Forelimb muscle (tissue), 1 donor: ENCODE data around the gene UBE2E3. TPM values are rescaled to one million over a fixed set of nuclear protein-coding genes. Genes with fewer than 3 reads are reported as not detected.

Experiments
- DNase-seq: peaks from one replicate; pipeline ENCODE4 v3.0.0-alpha.2; 2013; ENCODE audit warnings: low read depth
- polyA plus RNA-seq: library from polyadenylated mRNA; unstranded; fragments of 120-200 nt; gene quantifications from one replicate; pipeline ENCODE4 v1.2.1, GENCODE V29; 2013; ENCODE audit not compliant: insufficient read length

The UBE2E3 gene
- polyA plus RNA-seq, 1 donor, result 125 TPM

DNA sequence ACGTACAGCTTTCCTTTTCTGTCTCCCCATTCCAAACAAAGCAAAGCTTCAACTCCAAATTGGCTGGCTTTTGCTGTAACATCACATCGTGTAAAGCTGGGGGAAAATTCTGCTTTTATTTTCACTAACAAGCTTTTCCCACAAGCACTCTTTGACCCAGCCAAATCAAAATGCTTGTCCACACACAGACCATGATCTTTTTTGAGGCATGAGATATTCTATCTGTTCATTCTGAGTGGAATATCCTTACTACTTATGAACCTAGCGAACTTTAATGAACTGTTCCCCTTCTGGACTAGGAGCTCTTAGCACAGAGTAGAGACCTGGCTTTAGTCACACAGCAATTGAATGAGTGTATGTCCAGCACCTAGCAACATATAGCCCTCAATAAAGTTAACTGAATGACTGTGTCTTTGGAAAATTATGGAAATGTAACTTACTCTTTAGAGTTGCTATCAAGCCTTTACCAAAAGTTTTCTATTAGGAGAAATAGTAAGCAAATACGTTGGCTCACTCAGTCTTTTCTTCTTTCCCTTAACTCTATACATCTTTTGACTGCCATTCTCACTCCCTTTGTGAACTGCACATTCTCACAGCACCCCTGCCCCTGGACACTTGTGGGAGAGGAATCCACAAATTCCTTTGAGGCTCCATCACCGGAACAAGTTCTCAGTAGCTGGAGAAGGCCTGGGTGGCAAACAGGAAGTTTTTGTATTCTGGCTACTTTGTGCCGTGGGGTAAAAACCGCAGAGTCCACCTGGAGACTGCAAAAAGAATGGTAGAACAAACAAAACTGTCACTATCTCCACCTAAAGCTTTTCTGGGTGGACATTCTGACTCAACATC lies 1.3 kb upstream of the UBE2E3 start:
- DNase-seq, result no peak

DNA sequence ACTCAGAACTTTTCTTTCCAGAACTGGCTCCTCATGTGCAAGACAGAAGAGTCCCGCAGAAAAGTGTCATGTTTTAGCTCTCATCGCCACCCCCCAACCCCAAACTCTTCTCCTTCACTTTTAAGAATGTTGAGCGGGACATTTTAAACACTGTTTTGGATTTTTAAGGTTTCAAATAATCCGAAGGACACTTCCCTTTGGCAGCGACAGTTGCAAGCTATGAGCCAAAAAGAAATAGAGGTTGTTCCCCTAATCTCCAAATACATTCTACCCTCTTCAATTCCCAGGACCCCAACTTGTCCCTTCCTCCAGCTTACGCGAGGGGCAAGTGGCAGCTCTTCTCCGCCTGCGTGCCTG lies 678 bp upstream of the UBE2E3 start:
- DNase-seq, result no peak

DNA sequence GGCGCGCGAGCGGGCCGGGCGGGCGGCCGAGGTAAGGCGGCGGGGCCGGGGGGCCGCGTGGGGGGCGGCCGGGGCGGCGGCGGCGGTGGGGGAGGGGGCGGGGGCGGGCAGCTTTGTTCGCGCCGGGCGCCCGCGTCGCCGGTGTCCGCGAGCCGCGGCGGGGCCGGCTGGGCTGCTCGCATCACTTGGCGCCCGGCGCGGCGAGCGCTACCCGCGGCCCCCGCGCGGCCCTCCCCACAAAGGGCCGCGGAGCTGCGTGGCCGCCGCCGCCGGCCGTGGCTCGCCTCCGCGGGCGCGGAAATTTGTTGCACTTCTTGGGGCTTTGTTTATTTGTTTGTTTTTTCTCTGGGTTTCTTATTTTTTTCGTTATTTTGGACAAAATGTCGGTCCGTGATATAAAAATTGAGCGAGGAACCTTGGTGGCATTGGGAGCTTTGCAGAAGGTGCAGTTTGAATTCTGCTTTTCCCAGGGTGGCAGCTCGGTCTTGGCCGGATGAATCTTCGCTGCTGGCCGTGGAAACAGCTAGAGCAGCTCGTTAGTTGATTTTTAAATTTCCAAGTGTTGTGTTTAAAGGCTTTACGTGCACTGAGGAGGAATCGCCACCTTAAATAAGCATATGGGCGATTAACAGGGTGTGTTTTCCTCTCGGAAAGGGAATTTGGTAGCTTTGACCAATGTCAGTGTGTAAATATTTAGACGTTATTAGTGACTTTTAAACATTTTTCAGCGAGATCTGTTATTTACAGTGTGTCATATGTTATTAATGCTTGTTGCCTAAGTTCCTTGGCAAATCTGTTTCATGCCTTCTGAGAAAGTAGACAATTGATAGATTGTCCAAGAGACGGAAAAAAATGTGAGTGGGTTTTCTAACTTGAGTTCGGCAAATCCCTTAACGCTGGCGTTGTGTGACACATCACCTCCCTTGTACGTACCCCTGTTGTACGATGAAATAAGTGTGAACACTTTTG lies 822 bp downstream of the UBE2E3 start:
- DNase-seq, result no peak

DNA sequence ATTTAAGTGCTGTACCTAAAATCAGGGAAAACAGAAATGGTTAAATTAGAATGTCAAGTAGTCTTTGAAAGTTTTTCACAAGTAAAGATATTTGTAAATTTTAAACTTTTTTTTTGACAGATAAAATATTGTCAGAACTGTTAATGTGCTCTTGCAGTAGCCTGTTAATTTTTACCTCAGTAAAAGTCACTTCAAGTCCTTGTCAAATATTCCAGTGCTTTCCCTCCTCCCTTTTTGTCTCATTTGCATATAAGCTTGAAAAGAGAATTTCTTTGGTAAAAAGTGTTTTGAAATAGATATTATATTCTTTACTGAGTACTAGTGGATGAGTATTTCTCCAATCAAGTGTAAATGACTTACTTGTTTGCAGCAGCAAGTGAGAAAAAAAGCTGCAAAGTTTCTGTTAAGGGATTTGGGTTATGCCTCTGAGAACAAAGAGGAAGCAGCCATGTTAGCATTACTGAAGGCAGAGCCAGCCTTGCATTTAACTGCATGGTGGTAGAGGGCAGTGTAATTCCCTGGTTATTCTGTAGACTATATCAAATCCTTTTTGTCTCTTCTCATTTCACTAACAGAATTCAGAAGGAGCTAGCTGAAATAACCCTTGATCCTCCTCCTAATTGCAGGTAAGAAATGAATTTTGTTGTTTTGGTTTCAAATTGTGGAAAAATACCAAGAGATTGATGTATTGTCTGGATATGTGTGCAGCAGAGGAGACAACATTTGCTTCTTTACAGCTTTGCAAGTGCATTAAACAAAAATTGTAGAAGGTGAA lies 3.2 kb downstream of the UBE2E3 start:
- no peak for DNase-seq

DNA sequence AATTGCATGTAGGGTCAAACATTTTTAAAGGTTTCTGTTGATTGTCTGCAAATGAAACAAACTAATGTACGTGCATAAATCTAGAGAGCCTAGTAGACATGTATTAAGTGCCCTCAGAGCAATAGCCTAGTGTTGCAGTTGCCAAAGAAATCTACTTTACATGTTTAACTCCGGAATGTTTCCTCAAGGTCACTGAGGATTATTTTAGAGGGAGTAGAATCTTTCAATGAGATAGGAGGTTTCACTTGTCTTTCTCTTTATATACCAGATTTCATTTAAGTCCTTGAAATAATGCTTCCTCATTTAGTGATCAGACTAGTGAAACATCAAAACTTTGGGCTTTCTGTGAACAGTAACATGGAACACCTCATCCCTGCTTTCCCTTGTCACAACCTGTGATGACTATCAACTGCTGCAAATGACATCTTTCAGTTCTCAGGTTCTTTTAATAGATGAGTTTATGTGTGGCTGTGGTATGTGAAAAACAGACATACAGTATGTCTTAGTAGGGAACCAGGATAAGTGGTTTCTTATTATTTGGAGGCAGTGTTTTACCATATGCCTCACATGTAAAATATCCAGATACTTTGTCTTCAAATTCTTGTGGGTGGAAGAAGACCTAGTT lies 5.5 kb downstream of the UBE2E3 start:
- no peak for DNase-seq

DNA sequence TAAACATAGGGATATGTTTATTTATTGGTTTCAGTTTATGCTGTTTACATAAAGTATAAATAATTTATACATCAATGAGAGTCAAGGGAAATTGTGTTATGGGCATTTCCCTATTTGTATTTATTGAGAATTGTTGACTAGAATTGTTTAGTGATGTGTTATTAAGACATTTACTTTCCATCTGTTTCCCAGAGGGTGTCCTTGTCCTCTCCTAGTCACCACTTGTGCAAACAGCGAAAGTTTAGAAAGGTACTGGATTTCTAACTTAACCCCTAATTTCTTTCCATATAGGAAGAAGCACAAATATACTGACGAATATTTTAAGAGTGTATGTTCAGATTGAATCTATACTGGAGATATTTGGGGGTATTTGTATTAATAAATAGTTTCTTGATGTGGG lies 6.7 kb downstream of the UBE2E3 start:
- no peak for DNase-seq

DNA sequence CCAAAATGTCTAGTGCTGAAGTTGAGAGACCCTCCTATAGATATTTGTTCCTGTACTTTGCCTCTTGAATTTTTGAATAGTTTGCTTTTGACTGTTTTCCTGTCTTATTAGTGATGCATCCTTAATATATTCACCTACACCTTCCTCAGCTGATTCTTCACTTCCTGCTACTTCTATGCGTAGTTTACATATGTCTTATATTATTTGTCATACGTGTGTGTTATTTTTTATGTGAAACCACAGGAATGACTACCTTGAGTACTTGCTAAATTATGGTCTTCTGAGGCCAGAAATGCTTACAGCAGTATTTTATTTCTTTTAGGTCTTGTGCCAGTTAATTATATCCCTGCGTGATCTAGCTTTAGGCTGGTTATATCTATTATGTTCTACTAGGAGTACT lies 9.9 kb downstream of the UBE2E3 start:
- DNase-seq, result no peak

DNA sequence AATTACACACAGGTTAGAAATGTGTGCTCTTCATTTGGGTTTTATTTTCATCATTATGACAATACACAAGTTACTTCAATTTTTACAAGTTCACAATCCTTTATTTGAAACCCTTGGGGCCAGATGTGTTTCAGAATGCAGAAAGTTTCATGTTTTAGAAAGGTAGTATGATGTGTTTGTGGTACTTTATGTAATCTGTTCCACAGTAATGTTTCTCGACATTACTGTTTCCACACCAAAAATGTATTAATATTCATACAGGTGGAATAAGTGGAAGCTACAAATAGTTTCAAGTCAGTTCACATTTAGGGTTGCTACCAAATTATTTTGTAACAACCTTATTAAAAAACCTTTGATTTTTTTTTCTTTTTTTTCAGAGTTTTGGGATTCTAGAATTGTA lies 10.4 kb downstream of the UBE2E3 start:
- no peak for DNase-seq

DNA sequence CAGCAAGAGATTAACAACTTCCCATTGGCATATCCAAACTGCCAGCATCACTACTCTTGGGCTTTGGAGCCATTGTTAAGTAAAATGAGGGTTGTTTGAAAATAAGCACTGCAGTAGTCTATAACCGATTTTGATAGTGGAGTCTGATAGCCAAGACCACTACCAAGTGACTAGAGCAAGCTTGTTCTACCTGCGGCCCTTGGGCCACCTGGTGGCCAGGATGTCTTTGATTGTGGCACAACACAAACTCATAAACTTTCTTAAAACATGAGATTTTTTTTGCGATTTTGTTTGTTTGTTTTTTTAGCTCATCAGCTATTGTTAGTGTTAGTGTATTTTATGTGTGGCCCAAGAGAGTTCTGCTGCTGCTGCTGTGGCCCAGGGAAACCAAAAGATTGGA lies 11.0 kb downstream of the UBE2E3 start:
- no peak for DNase-seq

DNA sequence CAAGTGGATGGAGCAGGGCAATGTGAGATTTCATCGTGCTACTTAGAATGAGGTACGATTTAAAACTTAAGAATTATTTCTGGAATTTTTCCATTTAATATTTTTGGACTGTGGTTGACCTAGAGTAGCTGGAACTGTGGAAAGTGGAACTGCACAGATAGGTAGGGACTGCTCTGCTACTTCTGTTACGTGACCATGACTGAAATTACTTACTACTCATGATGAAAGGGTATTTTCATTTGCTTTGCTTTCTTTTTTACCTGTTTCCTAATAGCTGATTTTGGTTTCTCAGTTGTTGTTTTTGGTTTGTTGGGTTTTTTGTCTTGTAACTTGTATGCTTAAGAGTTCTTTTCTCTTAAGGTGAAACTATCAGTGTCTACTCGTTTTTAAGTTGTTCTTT lies 11.4 kb downstream of the UBE2E3 start:
- no peak for DNase-seq

DNA sequence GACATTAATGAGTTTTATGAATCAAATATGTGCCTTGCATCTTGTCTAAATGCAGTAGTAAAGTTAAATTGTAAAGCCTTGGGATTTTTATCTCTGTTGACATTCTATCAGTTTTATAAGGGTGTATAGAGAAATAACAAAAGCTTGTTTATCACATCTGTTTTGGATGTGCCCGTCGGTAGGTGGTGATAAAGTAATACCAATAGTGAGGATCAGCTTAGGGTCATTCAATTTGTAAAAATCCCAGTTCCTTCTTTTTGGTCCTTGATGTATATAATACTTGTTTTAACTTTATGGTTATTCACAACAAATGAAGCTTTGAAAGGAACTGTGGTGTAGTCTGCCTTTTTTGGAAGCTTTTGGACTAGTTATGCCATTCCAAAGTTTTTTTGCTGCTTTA lies 12.6 kb downstream of the UBE2E3 start:
- no peak for DNase-seq

DNA sequence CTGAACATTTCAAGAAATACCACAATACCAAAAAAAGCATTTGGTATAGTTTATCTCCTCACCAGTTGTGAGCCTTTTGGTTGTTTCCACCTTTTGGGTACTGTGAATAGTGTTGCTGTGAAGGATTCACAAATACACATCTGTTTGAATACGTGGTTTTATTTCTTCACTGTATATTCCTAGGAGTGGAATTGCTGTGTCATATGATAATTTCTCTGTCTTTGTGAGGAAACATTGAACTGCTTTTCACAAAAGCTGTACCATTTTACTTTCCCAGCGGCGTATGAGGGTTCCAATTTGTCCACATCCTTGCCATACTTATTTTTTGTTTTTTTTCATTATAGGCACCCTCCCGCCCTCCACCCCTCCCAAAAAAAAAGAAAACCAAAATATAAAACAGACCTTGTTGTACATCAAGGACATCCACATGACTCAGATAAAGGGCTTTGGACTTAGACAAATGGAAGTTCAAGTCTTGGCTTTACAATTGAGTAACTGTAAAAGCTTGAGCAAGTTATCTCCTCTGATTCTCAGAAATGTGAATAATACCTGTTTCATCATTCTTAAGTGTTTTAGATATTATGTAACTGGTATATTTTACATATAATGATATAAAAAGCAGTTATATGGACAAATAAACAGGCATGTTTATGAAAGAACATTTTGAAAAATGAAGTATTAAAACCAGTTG lies 19.0 kb downstream of the UBE2E3 start:
- no peak for DNase-seq

DNA sequence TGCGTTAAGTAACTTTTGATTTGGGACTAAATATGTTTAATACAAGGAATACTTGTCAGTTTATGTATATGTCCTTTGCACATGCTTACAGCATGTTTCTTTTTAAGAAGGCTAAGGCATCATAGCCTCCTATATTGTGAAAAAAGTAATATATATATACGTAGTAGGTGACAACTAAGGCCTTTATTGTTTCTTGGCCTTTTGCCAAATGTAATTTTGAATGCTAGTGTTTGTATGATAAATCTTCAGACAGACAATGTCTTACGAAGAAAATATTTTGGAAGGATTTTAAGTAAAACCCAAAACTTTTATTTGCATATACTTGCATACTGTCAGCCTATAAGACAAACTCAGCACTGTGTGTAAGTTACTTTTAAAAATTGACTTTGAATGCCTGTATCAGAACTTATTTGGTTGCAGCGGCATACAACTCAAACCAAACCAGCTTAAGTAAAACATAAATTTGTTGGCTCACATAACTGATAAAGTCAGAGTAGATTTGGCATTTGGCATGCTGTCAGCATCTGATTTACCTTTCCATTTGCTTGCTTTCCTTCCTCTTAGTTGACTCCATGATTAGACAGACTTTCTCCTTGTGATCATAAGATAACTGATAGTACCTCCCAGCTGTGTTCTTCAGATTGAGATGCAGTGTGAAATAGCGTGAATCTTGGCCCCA lies 24.4 kb downstream of the UBE2E3 start:
- no peak for DNase-seq

DNA sequence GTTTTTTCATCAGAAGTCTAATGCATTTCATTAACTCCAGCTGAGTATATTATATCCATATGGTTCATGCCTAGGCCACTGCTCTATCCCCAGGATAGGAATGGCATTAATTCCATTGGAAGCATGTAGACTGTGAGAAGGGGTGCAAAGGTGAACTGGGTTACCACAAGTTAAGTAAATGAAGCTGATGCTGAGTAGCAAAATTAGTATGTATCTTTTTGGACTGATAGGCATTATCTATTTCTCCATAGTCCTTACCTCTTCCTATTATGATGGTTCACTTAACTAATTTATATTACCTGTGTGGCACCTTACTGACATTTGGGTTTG lies 24.9 kb downstream of the UBE2E3 start:
- DNase-seq, result no peak

DNA sequence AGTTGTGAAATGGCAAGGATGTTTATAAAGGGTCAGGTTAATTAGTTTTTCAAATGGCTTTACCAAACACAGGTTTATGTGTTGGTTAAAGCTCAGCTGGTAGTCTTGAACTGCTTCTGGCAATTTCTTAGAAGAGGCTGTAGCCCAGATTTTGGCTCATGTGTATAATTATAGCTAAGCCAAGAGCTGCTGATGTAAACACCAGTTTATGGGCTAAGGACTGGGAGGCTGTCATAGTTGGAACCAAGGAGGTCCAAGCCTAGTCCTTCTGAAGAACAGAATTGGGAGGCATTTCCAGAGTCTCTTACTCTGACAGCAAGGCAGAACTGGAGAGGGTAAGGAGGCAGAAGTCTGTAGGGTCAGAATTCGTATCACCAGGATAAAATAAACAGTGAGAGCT lies 25.4 kb downstream of the UBE2E3 start:
- DNase-seq, result no peak

DNA sequence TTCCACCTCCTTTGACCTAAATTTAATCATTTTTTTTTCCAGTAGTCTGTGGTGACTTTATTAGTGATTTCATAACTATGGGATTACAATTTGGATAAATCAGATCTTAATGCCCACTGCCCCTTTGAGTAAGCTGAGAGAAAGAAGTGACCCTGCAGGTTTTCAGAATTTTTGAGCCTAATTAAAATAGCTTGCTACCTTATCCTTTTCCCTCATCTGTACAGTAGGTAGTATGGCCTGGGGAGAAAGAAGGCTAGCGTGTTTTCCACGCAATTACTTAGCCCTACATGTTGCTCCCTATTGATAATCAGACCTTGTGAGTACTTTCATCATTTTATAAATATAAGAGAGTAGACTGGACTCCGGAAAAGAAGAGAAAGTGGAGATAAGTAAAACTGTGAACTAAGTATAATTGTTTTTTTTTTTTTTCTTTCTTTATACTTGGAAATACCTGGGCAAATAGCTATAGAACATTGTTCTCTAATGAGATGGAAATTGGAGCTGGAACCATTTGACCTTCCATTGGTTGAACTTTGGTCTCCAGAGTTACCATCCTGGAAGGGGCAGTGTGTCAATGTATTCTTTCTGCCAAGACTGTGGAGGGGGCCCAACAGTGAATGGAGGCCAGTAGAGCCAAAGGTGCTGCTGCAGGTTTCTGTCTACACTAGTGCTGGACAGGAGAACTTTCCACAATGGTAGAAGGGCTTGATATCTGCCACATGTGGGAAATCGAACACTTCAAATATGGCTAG lies 26.9 kb downstream of the UBE2E3 start:
- no peak for DNase-seq

DNA sequence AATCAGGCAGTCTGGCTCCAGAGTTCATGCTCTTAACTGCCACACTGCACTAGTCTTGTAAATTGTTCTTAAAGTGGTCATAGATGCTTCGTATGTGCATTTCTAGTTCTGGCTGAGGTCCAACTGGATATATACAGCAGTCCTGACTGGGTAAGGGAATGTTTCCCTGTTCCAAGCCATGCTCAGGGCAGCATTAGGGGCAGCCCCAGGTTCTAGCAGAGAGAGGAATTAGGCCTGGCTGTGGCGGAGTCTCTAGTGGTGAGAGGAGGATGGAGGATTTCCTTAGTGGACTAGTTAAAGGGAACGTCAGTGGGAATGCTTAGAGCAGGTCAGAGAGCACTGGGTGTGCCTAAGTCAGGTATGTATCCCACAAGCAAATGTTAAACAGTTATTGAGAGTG lies 28.0 kb downstream of the UBE2E3 start:
- DNase-seq, result no peak

DNA sequence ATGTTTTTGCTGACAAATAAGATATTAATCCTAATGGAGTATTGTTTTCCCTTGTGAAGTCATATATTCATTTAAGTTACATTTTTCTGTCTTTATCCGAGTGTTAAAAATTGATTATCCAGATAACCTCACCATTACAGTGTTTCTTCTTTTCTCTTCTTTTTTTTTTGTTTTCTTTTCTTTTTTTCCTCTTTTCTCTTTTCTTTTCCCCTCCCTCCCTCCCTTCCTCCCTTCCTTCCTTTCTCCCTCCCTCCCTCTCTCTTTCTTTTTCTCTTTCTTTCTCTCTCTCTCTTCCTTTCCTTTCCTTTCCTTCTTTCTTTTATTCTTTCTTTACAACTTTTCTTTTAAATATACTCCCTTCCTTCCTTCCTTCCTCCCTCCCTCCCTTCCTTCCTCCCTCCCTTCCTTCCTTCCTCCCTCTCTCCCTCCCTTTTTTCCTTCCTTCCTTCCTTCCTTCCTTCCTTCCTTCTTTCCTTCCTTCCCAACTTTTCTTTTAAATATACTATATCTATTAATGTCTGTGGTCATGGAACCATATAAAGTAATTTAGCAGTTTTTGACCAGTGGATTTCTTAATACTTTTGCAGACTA lies 40.9 kb downstream of the UBE2E3 start:
- no peak for DNase-seq

DNA sequence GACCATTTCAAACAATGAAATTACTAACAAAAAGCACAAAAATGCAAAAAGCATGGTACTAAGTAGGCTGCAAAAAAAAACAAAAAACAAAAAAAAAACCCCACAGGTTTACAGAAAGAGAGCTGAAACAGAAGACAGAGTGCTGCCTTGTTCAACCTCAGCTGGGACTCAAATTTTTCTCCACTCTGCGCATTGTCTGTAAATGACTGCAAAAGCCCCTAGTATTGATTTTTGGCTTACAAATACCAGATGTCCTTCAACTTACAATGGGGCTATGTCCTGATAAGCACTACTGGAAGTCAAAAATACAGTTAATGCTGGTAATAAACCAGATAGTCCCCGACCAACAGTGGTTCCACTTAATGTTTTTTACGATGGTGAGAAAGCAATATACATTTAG lies 42.2 kb downstream of the UBE2E3 start:
- DNase-seq, result no peak

DNA sequence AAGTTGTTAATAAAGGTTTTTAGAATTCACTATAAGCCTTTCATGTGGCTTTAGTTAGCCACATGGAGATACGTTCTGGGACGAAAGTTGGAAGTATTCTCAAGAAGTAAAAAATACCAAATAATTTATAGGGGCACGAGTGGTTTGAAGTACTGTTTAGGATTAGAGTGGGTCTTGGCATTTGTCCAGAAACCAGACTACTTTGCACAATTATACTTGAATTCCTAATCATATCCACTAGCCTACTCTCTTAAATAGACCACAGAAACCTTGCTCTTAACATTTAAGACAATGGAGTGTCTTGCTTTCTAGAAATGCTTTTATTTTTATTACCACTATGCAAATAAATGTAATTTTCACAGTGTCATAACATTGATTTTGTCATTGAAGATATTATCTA lies 44.6 kb downstream of the UBE2E3 start:
- DNase-seq, result no peak
